ENCODE measurements around the gene KDF1. TPM values are rescaled to one million over a fixed set of nuclear protein-coding genes. Genes with fewer than 3 reads are reported as not detected.

The KDF1 gene
- total and polyA plus RNA-seq, 2 of the 13 experiments (the other 11 are each of a cell fraction or from before 2014, with no cell fraction given) = 1.9 to 4.9 TPM

GRCh38 chr1:26938004-26938658, 22.1 kb downstream of the KDF1 start (continued):
- peak; percentile 55; the same call in 1 of the 2 replicates for TF ChIP-seq ATF3 (CRISPR knock-in tag; IDR thresholded peaks at IDR 0.05)
- TF ChIP-seq ZNF883 (CRISPR knock-in tag; IDR thresholded peaks at IDR 0.05; ENCODE audit: not compliant biosample characterization) = no peak
- TF ChIP-seq PAXIP1 (CRISPR knock-in tag; conservative IDR thresholded peaks at IDR 0.05) = peak; percentile 96
- peak; percentile 80 for TF ChIP-seq POGZ (CRISPR knock-in tag; IDR thresholded peaks at IDR 0.05)
- TF ChIP-seq SP140L (CRISPR knock-in tag; IDR thresholded peaks at IDR 0.05; ENCODE audit: borderline replicate concordance) = no peak
- no peak for TF ChIP-seq ZNF850 (CRISPR knock-in tag; conservative IDR thresholded peaks at IDR 0.05)
- peak; percentile 97 for TF ChIP-seq NR2F6 (IDR thresholded peaks at IDR 0.05)
- TF ChIP-seq NR2F6 (CRISPR knock-in tag; IDR thresholded peaks at IDR 0.05) = peak; percentile 98
- TF ChIP-seq FIP1L1 (IDR thresholded peaks at IDR 0.05; ENCODE audit: borderline replicate concordance, insufficient read depth, low read depth, low read length) = no peak
- no peak for TF ChIP-seq RORA (CRISPR knock-in tag; IDR thresholded peaks at IDR 0.05)
- no peak for TF ChIP-seq ZFP37 (CRISPR knock-in tag; IDR thresholded peaks at IDR 0.05; ENCODE audit: borderline replicate concordance)
- no peak for TF ChIP-seq ZNF646 (CRISPR knock-in tag; IDR thresholded peaks at IDR 0.05)
- TF ChIP-seq GZF1 (CRISPR knock-in tag; IDR thresholded peaks at IDR 0.05) = no peak
- TF ChIP-seq ZNF512B (CRISPR knock-in tag; IDR thresholded peaks at IDR 0.05; ENCODE audit: borderline replicate concordance) = no peak
- TF ChIP-seq FOXA3 (CRISPR knock-in tag; IDR thresholded peaks at IDR 0.05) = peak; percentile 79
- no peak for TF ChIP-seq ZNF256 (CRISPR knock-in tag; conservative IDR thresholded peaks at IDR 0.05)
